ENCODE data around the gene C2CD5. TPM values are rescaled to one million over a fixed set of nuclear protein-coding genes. Genes with fewer than 3 reads are reported as not detected.

Gene C2CD5
- total RNA-seq, 1 experiment from 2014 or later = 35.4 TPM

DNA sequence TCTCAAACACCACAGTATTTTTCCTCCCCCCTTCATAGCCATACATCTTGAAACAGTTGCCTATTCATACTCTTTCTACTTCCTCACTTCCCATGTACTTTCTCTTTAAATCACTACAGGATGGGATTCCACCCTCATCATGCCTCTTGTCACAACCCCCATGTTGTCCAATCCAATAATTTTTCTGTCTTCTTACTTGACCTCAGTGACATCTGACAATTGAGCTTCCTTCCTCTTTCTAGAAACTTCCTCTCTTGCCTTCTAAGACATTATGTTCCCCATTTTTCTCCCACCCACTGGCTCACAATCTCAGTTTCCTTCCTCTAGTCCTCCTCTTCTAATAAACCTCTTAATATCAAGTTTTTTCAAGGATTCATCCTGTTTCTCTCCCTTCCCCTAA, 5.3 kb downstream of the C2CD5 start:
- Mint-ChIP-seq H3K27ac (peak overlapping the region in 1 of 3 experiments; percentile 1; a peak in 1 of 7 replicates), H3K27me3 (ENCODE audit: low read depth) (no peaks in the 10 kb centered on the region), H3K36me3 (ENCODE audit: insufficient read depth in 1 of 3, low read depth in 3 of 3) (peaks cover 5 to 17% (median 8%) of the 10 kb centered on the region in 3 experiments; a peak in 5 of 7 replicates), H3K4me1 (peaks cover 28 to 29% of the 10 kb centered on the region in 2 experiments), H3K9me3 (no peaks in the 10 kb centered on the region), H3K4me3 (no peak overlapping the region)
- no peak overlapping the region for H3K23ac ChIP-seq (ENCODE audit: insufficient read length, low read depth, low read length)
- no peak for DNase-seq
- peaks cover 3% of the 10 kb centered on the region for H3K23me2 ChIP-seq (ENCODE audit: insufficient read length, low read depth, low read length, poor library complexity, severe bottlenecking)
- no peaks in the 10 kb centered on the region for H3K79me1 ChIP-seq (ENCODE audit: insufficient read depth, low read depth, low read length, poor library complexity, severe bottlenecking)
- TF ChIP-seq, protein P1, sequence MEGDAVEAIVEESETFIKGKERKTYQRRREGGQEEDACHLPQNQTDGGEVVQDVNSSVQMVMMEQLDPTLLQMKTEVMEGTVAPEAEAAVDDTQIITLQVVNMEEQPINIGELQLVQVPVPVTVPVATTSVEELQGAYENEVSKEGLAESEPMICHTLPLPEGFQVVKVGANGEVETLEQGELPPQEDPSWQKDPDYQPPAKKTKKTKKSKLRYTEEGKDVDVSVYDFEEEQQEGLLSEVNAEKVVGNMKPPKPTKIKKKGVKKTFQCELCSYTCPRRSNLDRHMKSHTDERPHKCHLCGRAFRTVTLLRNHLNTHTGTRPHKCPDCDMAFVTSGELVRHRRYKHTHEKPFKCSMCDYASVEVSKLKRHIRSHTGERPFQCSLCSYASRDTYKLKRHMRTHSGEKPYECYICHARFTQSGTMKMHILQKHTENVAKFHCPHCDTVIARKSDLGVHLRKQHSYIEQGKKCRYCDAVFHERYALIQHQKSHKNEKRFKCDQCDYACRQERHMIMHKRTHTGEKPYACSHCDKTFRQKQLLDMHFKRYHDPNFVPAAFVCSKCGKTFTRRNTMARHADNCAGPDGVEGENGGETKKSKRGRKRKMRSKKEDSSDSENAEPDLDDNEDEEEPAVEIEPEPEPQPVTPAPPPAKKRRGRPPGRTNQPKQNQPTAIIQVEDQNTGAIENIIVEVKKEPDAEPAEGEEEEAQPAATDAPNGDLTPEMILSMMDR (conservative IDR thresholded peaks at IDR 0.05) = no peak
- H3K14ac ChIP-seq (ENCODE audit: insufficient read depth, low read length) = no peak overlapping the region
- H3K4me2 ChIP-seq (ENCODE audit: insufficient read depth, insufficient read length, low read length) = no peak overlapping the region
- 0 out of 2 replicates have a peak, but pooled peaks cover 2% of the 10 kb centered on the region for H3K79me2 ChIP-seq (ENCODE audit: insufficient read depth, low read length)
- H3K4ac ChIP-seq (ENCODE audit: low read depth, low read length) = no peak overlapping the region
- no peak overlapping the region for H2BK15ac ChIP-seq (ENCODE audit: low read depth, low read length)
- H3K27ac ChIP-seq (ENCODE audit: insufficient read length, low read depth, low read length) = no peak overlapping the region
- H3K18ac ChIP-seq (ENCODE audit: insufficient read length, low read depth, low read length) = no peak overlapping the region
- H4K91ac ChIP-seq (ENCODE audit: insufficient read length, low read depth, low read length) = no peak overlapping the region
- H2AK5ac ChIP-seq (ENCODE audit: insufficient read length, low read length) = no peak overlapping the region
- no peak overlapping the region for H3K9ac ChIP-seq (ENCODE audit: extremely low read depth, insufficient read length, low read length)
- H4K5ac ChIP-seq (ENCODE audit: insufficient read length, low read depth, low read length) = no peak overlapping the region
- no peaks in the 10 kb centered on the region for H3K9me3 ChIP-seq (ENCODE audit: control insufficient read depth, low read depth, low read length)
- H3K56ac ChIP-seq (ENCODE audit: insufficient read length, low read depth, low read length) = no peak overlapping the region
- no peak overlapping the region for H4K8ac ChIP-seq (replicated peaks; ENCODE audit: insufficient read length, low read depth, low read length)
- H3K4me1 ChIP-seq (ENCODE audit: insufficient read depth, low read length) = no peaks in the 10 kb centered on the region; the same call in 1 of the 2 replicates
- H2BK20ac ChIP-seq (ENCODE audit: low read depth, low read length, poor library complexity, severe bottlenecking) = no peak overlapping the region
- H3K27me3 ChIP-seq (ENCODE audit: insufficient read depth, low read length) = no peaks in the 10 kb centered on the region
- H2BK5ac ChIP-seq (ENCODE audit: insufficient read length, low read length) = no peak overlapping the region
- no peak overlapping the region for H2BK120ac ChIP-seq (ENCODE audit: low read depth, low read length, poor library complexity, severe bottlenecking)
- no peak overlapping the region for H2AFZ ChIP-seq (ENCODE audit: low read length)
- H2BK12ac ChIP-seq (ENCODE audit: insufficient read length, low read depth, low read length) = no peak overlapping the region
- H3T11ph ChIP-seq (ENCODE audit: low read length) = no peak overlapping the region
- H4K20me1 ChIP-seq (ENCODE audit: control insufficient read depth, insufficient read depth, insufficient read length) = no peaks in the 10 kb centered on the region
